PC-9 (cell line): Measurements from ENCODE around the gene CACFD1. TPM values are rescaled to one million over a fixed set of nuclear protein-coding genes. Genes with fewer than 3 reads are reported as not detected.

Experiments used
- BruUV-seq: library from RNA; stranded (reverse); fragments of 400-500 nt; replicated peaks from 2 replicates; lab custom pipeline; 2021; lab: Mats Ljungman, UMichigan
- CTCF ChIA-PET: fragments of 300-600 bp; sonication (Branson Sonifier 250); formaldehyde crosslinking; loops from one replicate; lab custom pipeline; 2022; ENCODE audit warnings: antibody characterized with exemption; lab: Charles Lee
- POLR2A ChIA-PET: fragments of 300-600 bp; sonication (Branson Sonifier 250); formaldehyde crosslinking; loops from one replicate; lab custom pipeline; 2022; ENCODE audit warnings: antibody characterized with exemption; ENCODE audit not compliant: unreplicated experiment; lab: Charles Lee
- DNase-seq, 2 experiments: peaks; one replicate each; pipeline versions ENCODE4 v3.0.0 to v3.0.0-alpha.2; 2015 to 2022; ENCODE audit warnings: mixed read lengths in 1 of 2
- H2AFZ ChIP-seq: fragments of 200-600 bp; sonication (generic); 2 replicates; pipeline ENCODE4 v1.8.1; 2017; ENCODE audit warnings: antibody characterized with exemption
- H3F3A ChIP-seq: fragments of 200-600 bp; sonication (generic); 2 replicates; pipeline ENCODE4 v1.8.1; 2017; ENCODE audit warnings: antibody characterized with exemption, mild to moderate bottlenecking, low read depth; ENCODE audit not compliant: insufficient read depth
- H3K27ac ChIP-seq: fragments of 200-600 bp; sonication (generic); 2 replicates; pipeline ENCODE4 v1.6.1; 2016; ENCODE audit warnings: mixed run types
- H3K27me3 ChIP-seq: fragments of 200-600 bp; sonication (generic); 2 replicates; pipeline ENCODE4 v1.6.1; 2016; ENCODE audit warnings: low read depth, mixed run types; ENCODE audit not compliant: insufficient read depth
- H3K36me3 ChIP-seq: fragments of 200-600 bp; sonication (generic); 2 replicates; pipeline ENCODE4 v1.6.1; 2016; ENCODE audit warnings: low read depth, mixed run types
- H3K4me1 ChIP-seq: fragments of 200-600 bp; sonication (generic); replicated peaks from 2 replicates; pipeline ENCODE4 v1.6.1; 2016; ENCODE audit warnings: mixed run types; ENCODE audit not compliant: insufficient read depth
- H3K4me2 ChIP-seq: fragments of 200-600 bp; sonication (generic); 2 replicates; pipeline ENCODE4 v1.6.1; 2017; ENCODE audit warnings: mixed run types
- H3K4me3 ChIP-seq: fragments of 200-600 bp; sonication (generic); 2 replicates; pipeline ENCODE4 v1.6.1; 2016; ENCODE audit warnings: mixed run types
- H3K79me2 ChIP-seq: fragments of 200-600 bp; sonication (generic); 2 replicates; pipeline ENCODE4 v1.6.1; 2017; ENCODE audit warnings: low read depth, mixed run types
- H3K9me2 ChIP-seq: fragments of 200-600 bp; sonication (generic); 2 replicates; pipeline ENCODE4 v1.8.1; 2017; ENCODE audit warnings: mild to moderate bottlenecking; ENCODE audit not compliant: insufficient read depth
- H3K9me3 ChIP-seq: fragments of 200-600 bp; sonication (generic); 2 replicates; pipeline ENCODE4 v1.8.1; 2016; ENCODE audit warnings: low read depth; ENCODE audit not compliant: insufficient read depth
- H4K20me1 ChIP-seq: fragments of 200-600 bp; sonication (generic); 2 replicates; pipeline ENCODE4 v1.8.1; 2017; ENCODE audit not compliant: insufficient read depth
- EZH2 ChIP-seq: fragments of 200-600 bp; sonication (generic); IDR thresholded peaks from 2 replicates; pipeline ENCODE4 v1.8.0; 2017; ENCODE audit warnings: antibody characterized with exemption, low read depth
- intact Hi-C: fragments of 100-400 bp; cut with micrococcal nuclease; formaldehyde crosslinking; loops from one replicate; pipeline ENCODE4 v1.10.0; 2022; ENCODE audit not compliant: unreplicated experiment
- total RNA-seq: library from RNA; stranded (reverse); gene quantifications from 2 replicates; pipeline ENCODE4 v1.2.3, GENCODE V29; 2021
- TF ChIP-seq, protein P1 (sequence below): fragments of 200-600 bp; sonication (generic); conservative IDR thresholded peaks from 2 replicates; pipeline ENCODE4 v1.6.1; 2017; ENCODE audit warnings: mixed run types, antibody characterized with exemption, mild to moderate bottlenecking, moderate library complexity

CACFD1 gene
- total RNA-seq, 1 experiment from 2014 or later: 28.7 TPM

DNA sequence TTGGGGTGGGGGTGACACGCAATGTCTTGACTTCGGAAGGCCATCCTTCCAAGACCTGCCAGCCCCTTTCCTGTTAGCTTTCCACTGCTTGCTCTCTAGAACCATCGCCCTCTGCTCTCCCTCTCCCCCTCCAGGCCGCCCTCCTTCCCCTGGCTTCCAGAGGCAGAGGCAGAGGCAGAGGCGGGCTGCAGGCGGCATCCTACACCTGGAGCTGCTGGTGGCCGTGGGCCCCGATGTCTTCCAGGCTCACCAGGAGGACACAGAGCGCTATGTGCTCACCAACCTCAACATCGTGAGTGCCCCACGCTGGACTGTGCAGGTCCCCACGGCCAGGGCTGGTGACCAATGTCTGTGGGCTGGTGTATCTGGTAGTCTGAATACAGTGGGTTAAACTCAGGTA lies 35.6 kb upstream of the CACFD1 start:
- no peaks in the 10 kb centered on the region for H3K36me3 ChIP-seq
- H3K9me3 ChIP-seq: no peaks in the 10 kb centered on the region
- no peak overlapping the region for H3K27ac ChIP-seq
- no peaks in the 10 kb centered on the region for H3K4me1 ChIP-seq
- H3K27me3 ChIP-seq: peaks cover 19% of the 10 kb centered on the region
- H3K4me2 ChIP-seq: no peak overlapping the region
- no TSS peak for BruUV-seq
- POLR2A ChIA-PET: no interaction called here
- no peaks in the 10 kb centered on the region for H4K20me1 ChIP-seq
- H3F3A ChIP-seq: peaks cover 9% of the 10 kb centered on the region; the same call in 1 of the 2 replicates
- H2AFZ ChIP-seq: no peak overlapping the region
- no peak for DNase-seq
- intact Hi-C loops: no loop called here
- CTCF ChIA-PET: no interaction called here
- H3K9me2 ChIP-seq: no peaks in the 10 kb centered on the region
- H3K79me2 ChIP-seq: no peaks in the 10 kb centered on the region
- no peak for TF ChIP-seq EZH2
- TF ChIP-seq, protein P1, sequence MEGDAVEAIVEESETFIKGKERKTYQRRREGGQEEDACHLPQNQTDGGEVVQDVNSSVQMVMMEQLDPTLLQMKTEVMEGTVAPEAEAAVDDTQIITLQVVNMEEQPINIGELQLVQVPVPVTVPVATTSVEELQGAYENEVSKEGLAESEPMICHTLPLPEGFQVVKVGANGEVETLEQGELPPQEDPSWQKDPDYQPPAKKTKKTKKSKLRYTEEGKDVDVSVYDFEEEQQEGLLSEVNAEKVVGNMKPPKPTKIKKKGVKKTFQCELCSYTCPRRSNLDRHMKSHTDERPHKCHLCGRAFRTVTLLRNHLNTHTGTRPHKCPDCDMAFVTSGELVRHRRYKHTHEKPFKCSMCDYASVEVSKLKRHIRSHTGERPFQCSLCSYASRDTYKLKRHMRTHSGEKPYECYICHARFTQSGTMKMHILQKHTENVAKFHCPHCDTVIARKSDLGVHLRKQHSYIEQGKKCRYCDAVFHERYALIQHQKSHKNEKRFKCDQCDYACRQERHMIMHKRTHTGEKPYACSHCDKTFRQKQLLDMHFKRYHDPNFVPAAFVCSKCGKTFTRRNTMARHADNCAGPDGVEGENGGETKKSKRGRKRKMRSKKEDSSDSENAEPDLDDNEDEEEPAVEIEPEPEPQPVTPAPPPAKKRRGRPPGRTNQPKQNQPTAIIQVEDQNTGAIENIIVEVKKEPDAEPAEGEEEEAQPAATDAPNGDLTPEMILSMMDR: no peak
- H3K4me3 ChIP-seq: no peak overlapping the region

DNA sequence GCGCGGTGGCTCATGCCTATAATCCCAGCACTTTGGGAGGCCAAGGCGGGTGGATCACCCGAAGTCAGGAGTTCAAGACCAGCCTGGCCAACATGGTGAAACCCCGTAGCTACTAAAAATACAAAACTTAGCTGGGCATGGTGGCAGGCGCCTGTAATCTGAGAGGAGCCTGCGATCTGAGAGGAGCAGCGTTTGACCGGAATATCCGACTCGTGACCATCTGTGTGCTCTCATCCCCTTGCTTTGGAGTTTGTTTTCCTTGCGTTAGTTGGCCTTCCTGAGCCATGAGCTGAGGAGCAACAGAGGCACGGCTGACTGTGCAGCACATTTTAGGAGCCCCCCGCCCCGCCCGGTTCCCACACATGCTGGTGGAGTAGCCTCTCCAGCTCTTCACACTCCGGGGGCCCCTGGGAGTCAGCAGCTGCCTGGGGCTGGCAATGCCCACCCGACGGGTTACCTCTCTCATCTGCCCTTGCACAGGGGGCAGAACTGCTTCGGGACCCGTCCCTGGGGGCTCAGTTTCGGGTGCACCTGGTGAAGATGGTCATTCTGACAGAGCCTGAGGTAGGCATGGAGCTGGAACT lies 34.6 kb upstream of the CACFD1 start:
- POLR2A ChIA-PET: no interaction called here
- intact Hi-C loops: no loop called here

DNA sequence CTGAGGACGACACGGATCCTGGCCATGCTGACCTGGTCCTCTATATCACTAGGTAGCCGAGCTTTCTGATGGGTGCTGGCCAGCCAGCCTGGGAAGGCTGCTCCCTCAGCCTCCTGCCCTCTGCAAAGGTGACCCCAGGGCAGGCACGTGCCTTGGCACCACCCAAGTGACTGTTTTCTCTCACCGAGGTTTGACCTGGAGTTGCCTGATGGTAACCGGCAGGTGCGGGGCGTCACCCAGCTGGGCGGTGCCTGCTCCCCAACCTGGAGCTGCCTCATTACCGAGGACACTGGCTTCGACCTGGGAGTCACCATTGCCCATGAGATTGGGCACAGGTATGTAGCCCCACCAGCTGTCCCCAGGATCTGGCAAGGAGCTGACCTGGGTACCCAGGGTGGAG lies 33.8 kb upstream of the CACFD1 start:
- no TSS peak for BruUV-seq
- POLR2A ChIA-PET: no interaction called here
- Histone ChIP-seq H3K9me2 (no peaks in the 10 kb centered on the region), H3K27me3 (peaks cover 19% of the 10 kb centered on the region), H3K4me3 (no peak overlapping the region), H3K36me3 (no peaks in the 10 kb centered on the region), H3K79me2 (no peaks in the 10 kb centered on the region), H4K20me1 (no peaks in the 10 kb centered on the region), H3K27ac (no peak overlapping the region), H2AFZ (no peak overlapping the region), H3K4me2 (no peak overlapping the region), H3K9me3 (no peaks in the 10 kb centered on the region), H3F3A (no peaks in the 10 kb centered on the region; the same call in 1 of the 2 replicates), H3K4me1 (no peaks in the 10 kb centered on the region)
- TF ChIP-seq EZH2: no peak
- TF ChIP-seq, protein P1: no peak
- intact Hi-C loops: no loop called here
- DNase-seq: no peak
- CTCF ChIA-PET: no interaction called here

More for the DNA sequence above, 34.6 kb upstream of the CACFD1 start:
- H3K27me3 ChIP-seq: peaks cover 19% of the 10 kb centered on the region
- H3K9me2 ChIP-seq: no peaks in the 10 kb centered on the region
- CTCF ChIA-PET: no interaction called here
- no peak overlapping the region for H2AFZ ChIP-seq
- H3F3A ChIP-seq: peaks cover 4% of the 10 kb centered on the region; the same call in 1 of the 2 replicates
- TF ChIP-seq, protein P1: no peak
- TF ChIP-seq EZH2: no peak
- no TSS peak for BruUV-seq
- DNase-seq: no peak
- H3K4me2 ChIP-seq: no peak overlapping the region
- H4K20me1 ChIP-seq: no peaks in the 10 kb centered on the region
- no peaks in the 10 kb centered on the region for H3K9me3 ChIP-seq
- H3K36me3 ChIP-seq: no peaks in the 10 kb centered on the region
- H3K4me1 ChIP-seq: no peaks in the 10 kb centered on the region
- H3K79me2 ChIP-seq: no peaks in the 10 kb centered on the region
- no peak overlapping the region for H3K4me3 ChIP-seq
- H3K27ac ChIP-seq: no peak overlapping the region
